Activated CD8-positive, alpha-beta memory T cell treated with anti-CD3 and anti-CD28 coated beads for 24 hours (primary cell): Measurements from ENCODE around the gene HTT.

Source experiments
- DNase-seq: peaks from one replicate; pipeline ENCODE4 v3.0.0-alpha.2; 2020

Gene HTT

DNA sequence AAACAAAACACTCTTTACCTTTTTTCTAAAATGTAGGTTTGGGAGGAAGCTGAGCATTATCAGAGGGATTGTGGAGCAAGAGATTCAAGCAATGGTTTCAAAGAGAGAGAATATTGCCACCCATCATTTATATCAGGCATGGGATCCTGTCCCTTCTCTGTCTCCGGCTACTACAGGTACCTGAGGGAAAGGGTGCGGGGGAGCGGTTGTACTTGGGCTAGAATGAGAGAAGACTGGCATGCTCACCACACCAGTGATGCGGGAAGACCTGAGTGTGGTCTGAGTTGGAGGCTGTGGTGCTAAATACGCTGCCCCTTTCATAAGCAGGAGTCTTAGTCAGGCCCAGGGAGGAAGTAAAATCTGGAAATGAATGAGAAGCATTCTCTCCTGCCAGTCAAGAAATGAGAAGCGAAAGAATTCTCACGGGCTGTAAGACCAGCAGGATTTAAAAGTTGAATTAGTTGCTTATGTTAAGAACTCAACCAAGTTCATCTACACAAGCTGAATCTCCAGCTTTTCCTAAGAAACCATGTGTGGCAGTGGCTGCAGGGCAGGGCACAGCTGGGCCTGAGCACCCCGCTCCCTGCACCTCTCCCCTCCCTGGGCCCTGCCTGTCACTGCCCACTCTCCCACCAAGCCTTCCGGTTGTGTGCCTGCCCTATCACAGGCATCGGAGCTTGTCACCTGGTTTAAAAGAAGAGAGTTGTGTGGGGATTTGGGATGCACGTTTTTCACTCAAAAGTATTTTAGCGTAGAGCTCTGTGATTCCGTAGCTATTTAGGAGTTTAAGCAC lies 149.7 kb downstream of the HTT start:
- DNase-seq, result no peak

DNA sequence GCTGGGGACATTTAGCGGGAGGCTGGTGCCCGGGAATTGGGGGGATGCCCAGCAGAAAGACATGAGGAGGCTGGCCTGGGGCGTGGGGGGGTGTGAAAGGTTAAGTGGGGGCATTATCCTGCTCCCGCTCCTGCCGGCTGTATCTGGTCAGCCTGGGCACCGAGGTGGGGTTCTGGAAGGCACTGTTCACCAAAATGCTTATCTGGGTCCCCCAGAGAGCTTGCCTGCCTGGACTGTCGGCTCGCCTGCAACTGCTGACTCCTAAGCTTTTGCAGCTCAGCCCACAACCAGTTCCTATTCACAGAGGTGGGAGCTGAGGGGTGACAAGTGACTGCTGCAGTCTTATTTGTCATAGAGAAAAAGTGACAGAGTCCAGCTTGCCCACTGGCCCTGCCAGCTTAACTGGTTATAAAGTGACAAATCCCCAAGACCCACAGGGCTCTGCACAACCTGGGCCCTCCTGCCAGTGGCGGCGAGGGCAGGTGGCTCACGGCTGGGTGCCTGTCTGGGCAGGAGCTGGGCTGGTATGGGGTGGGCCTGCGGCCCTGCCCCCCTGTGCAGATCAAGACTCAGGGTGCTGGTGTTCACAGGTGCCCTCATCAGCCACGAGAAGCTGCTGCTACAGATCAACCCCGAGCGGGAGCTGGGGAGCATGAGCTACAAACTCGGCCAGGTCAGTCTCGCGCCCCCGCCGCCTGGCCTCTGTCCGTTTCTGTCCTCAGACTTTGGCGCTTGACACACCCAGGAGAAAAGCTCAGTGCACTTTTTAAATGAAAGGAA lies 150.8 kb downstream of the HTT start:
- no peak for DNase-seq

DNA sequence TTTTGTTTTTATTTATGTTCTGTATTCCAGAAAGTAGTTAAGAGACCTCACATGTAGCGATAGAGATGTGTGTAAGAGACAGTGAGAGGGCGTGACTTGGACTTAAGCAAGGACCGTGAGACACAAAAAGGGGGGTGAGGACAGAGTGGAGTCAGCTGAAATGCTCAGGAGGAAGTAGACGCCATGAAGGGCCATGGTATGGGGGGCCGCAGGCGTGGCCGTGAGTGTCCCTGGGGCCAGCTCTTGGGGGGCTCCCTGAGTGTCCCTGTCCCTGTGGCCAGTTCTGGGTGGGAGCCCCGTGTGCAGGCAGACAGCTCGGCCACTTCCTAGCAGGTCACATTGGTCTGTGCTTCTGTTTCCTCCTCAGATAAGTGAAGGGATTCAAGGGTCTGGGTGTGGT lies 151.5 kb downstream of the HTT start:
- no peak for DNase-seq

DNA sequence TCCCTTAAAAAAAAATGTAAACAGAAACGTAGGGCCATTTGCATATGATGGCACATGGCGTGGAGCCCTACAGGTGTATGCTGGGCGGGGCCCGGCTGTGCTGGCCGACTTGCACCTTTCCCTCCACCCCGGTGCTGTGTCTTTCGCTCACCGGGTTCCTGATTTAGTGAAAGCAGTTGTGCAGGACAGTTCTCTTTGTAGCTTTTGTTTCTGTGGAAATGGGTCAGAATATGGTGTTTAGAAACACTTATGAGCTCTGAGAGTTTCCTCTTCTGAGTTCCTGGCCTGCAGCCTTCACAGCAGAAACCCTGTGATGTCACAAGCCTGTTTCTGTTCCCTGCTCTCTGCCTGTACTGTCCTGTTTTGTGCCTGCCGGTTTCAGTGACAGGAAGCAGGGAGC lies 152.0 kb downstream of the HTT start:
- no peak for DNase-seq

DNA sequence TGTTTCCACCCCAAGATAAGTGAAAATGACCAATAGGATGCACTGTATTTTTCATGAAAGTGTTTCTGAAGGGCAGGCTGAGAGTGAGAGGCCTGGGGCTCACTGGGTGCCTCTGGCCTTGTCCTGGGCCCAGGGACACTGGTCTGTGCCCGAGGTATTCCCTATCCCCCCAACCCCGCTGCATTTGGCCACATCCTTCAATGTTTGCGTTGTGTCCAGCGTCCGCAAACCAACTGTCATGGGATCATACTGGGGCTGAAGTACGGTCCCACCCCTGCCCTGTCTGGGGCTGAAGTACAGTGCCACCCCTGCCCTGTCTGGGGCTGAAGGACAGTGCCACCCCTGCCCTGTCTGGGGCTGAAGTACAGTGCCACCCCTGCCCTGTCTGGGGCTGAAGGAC lies 152.5 kb downstream of the HTT start:
- DNase-seq, result no peak

DNA sequence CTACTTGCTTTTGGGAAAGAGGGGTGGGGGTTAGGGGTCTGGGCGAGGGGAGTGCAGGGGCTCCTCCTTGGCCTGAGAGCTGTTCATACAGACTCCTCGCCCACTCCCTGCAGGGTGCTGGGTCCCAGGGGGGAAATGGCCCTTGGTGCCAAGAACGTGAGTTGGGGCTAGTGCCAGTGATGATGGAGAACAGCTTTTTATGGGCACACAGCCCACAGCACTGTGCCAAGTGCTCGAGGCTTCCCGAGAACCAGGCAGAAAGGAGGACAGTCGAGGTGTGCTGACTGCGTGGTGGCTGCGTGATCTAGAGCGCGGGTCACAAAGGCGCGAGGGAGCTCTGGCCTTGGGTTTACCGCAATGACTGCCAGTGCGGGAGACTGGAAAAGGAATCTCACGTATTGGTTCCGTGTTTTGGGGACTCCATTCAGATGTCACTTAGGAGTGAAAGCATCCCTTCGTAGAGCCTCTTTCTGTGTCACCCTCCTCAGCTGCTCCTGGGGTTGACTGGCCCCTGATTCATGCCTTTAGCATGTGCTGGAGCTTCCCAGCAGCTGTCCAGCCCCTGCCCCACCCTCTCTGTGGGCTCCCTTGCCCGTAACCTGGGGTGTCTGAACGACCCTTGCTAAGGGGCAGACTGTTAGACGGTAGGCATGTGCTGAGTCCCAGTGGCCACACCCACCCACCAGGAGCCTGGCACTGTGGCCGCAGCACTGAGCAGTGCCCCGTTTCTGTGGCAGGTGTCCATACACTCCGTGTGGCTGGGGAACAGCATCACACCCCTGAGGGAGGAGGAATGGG lies 153.6 kb downstream of the HTT start:
- DNase-seq, result no peak

DNA sequence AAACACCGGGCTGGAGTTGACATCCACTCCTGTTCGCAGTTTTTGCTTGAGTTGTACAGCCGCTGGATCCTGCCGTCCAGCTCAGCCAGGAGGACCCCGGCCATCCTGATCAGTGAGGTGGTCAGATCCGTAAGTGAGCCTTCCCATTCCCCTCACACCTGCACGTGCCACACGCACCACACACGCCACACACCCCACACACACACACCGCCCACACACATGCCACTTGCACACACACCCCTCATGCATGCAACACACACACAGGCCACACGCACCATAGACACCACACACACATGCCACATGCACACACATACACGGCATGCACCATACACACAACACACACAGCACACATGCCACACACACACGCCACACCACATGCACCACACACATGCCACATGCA lies 154.4 kb downstream of the HTT start:
- DNase-seq, result no peak

DNA sequence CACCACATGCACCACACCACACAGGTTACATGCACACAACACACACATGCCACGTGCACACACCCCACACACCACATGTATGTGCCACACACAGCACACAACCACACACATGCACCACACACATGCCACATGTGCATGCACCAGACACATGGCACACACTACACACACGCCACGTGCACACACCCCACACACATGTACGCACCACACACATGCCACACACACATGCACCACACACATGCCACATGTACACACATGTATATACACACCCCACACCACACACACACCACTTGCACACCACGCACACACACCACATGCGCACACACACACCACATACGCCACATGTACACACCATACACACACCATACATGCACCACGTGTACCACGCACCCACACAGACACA lies 154.8 kb downstream of the HTT start:
- DNase-seq, result no peak

DNA sequence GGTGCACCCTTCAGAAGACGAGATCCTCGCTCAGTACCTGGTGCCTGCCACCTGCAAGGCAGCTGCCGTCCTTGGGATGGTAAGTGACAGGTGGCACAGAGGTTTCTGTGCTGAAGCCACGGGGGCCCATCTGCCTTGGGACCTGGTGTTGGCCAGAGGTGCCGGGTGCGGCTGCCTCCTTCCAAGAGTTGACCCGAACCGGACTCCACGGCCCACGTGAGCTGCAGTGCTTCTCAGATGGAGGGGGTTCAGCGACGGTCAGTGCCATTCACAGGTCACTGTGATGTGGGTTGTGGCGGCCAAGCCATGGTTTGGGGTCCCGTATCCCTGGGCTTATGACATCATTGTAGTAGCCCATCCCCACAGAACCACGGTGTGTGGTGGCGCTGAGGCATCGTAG lies 155.5 kb downstream of the HTT start:
- no peak for DNase-seq

DNA sequence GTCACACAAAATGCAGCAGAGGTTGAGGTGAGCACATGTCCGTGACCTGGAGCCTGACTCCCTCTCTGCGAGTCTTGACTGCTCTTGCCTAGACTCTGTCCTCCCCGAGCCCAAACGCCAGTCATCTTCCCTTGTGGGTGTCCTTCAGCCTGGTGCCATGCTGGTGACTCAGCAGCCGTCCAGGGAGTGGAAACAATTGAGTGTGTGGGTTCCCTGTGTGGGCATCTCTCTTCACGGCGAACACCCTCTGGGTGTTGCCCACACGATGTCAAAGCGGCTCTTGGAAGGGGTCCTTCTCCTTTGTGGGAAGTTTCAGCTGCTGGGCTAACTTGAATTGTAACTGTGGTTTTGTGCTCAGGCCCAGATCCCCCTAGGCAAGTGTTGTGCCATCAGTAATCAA lies 157.0 kb downstream of the HTT start:
- no peak for DNase-seq

DNA sequence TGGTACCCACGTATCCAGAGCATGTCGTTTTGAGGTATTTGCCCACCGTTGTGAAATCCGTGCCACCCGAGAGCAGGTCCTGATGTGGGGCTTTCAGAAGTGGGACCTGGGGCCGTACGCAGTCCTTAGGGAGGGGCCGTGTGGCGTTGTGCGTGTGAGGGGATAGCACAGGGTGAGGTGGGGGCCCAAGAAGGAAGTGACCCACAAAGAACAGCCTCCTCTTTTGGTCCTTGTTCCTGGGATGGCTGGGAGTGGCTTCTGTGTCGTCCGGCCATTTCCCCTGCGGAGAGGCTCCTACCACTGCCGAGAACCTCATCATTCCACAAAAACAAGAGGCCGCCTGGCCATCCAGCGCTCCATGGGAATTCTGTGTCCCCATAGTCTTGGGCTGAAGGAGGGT lies 157.5 kb downstream of the HTT start:
- no peak for DNase-seq

DNA sequence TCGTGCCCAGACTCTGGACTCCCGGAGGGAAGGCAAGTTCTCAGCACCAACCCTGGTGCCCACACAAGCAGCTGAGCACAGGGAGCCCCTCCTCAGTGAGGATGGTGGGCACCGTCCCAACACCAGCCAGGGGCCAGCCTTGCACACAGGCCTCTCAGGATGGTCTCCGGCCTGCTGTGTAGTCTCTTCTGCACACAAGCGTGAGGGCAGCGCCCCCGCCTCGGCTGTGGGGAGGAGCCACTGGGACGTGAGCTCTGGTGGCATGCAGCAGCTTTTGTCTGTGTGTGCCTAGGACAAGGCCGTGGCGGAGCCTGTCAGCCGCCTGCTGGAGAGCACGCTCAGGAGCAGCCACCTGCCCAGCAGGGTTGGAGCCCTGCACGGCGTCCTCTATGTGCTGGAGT lies 158.4 kb downstream of the HTT start:
- no peak for DNase-seq

DNA sequence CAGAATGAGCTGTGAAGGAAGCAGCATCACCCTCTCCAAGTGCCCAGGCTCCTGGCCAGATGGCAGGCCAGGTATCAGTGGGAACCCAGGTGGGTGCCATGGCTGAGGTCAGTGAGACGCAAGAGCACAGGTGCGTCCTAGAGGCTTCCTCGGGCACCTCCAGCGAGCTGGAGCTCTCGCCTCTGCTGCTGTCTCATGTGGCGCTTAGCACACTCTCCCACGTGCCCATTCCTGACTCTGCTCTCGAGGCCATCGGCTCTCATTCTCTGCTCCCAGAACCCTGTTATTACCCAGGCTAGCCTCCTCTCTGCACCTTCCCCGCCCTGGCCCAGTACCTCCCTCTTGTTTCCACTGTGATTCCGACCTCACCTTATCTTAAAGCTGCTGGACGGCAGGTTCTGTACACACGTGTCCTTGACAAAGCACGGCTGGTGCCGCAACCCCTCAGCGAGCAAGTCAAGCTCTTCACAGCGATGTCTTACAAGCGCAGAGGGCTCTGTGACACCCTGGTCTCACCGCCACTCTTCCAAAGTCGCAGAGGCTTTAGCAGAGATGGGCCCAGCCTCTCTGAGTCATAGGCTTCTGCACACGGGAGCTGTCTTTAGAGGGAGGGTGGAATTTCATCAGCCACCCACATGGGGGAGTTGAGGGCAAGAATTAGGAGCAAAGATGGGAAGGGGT lies 159.1 kb downstream of the HTT start:
- no peak for DNase-seq

DNA sequence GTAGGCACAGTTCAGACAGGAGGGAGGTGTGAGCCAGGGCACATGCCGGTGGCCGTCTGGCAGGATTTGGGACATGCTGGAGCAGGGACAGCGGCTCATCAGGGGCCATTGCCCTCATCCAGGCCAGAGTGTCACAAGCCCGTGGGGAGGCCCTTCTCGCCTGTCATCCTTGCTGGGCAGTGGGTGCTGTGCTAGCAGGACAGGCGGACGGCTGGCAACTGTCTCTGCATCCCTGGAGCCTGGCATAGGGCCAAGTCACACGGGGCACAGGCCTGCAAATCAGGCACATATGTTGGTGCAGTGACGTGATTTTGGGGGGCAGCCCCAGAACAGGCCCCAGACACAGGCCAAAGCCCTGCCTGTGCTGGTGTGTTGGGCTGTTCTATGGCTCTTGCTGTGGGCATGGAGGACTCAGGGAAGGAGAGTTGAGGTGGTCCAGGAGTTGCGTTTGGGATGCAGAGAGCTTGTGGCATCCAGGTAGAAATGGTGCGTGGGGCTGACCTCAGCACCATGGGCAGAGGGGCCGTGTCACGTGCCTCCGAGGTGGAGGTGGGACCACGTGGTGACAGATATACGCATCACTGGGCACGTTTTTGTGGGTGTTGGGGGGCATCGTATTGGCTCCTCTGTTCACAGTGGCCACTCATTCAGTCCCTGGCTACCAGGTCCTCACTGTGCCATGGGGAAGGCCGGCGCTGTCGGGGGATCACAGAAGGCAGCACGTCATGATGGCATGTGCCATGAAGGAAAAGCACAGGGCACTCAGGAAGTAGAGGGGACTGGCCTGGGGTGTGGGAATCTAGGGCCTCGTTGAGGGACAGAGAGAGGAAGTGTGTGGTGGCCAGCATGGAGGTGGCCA lies 159.9 kb downstream of the HTT start:
- no peak for DNase-seq

DNA sequence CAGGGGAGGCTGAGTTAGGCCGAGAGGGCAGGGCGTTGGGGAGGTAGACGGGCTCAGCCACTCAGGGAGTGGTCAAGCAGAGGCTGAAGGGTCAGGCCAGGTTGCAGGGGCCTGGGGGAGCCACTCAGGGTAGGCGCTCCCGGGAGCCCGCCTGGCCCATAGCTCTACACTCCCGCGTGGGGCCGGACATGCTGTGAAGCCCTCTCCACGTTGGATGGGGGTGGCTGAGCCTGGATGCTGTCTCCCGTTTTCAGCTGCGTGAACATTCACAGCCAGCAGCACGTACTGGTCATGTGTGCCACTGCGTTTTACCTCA lies 160.5 kb downstream of the HTT start:
- no peak for DNase-seq

DNA sequence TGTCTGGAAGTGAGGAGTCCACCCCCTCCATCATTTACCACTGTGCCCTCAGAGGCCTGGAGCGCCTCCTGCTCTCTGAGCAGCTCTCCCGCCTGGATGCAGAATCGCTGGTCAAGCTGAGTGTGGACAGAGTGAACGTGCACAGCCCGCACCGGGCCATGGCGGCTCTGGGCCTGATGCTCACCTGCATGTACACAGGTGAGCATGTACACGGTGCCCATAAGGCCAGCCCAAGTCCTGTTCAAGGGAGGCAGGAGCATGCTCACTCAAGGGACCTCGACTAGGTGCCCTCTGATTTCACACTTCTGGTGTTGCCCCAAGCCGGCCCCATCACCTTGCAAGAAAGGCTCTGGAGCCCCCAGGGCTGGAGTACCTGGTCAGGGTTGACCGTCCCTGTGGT lies 161.1 kb downstream of the HTT start:
- no peak for DNase-seq

DNA sequence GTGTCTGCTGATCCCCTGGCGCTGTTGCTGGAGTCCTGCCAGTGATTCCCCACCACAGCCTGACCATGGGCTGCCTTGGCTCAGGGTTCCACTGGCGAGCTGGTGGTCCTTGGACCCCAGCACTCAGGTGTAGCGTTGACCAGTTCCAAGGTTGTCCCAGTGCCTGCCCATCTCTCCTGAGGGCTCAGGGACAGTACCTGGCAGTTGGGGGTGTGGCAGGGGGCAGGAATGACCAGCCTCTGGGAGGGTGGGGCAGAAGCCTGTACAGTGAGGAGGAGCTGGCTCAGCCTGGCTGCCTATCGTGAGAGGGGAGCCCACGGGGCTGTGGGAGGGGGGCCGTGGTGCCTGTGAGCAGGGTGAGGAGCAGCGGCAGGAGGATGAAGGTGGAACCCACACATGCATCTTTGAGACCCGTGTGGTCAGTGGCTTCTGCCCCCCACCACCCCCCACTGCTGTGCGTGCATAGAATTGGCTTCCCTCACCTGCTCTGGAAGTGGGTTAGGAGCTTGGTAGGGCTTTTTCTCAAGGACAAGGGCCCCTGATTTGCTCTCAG lies 161.9 kb downstream of the HTT start:
- DNase-seq, result no peak

DNA sequence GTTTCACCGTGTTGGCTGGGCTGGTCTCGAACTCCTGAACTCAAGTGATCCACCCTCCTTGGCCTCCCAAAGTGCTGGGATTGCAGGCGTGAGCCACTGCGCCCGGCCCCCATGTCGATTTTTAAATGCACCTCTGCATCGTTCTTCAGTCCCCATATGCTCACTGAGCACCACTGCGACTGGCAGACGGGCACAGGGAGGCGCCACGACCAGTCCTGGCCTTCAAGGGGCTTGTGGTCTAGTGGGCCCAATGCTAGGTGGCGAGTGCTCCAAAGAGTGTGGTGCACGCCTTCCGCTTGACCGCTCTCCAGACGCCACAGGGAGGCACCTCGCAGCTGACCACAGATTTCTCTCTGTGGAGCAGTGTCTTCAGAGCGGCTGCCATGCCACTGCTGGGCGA lies 162.8 kb downstream of the HTT start:
- no peak for DNase-seq

DNA sequence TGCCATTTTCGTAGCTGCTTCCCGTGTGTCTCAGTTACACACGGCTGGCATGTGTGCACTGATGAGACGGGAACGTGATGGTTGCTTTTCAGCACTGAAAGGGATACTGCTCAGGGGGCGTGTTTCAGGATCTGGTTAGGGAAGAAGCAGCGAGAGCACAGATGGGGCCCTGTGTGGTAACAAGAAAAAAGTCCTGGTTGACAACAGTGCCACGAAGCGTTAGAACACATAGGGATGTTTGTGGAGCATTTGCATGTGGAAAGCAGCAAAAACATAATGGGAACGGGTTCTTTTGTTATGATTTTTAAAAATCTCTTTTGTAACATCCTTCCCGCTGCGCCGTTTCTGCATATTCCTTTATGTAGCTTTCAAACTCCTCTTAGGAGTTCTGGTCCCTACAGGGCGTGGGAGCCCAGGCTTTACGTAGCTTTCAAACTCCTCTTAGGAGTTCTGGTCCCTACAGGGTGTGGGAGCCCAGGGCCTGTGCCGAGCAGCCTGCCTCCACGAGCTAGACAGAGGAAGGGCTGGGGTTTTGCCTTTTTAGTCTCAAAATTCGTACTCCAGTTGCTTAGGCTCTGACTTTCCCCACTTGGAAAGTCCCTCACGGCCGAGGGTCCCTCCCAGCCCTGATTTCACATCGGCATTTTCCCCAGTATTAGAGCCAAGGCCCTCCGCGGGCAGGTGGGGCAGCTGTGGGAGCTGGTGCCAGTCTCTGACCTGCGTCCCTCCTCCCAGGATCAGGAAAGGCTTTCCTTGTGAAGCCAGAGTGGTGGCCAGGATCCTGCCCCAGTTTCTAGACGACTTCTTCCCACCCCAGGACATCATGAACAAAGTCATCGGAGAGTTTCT lies 163.5 kb downstream of the HTT start:
- no peak for DNase-seq

DNA sequence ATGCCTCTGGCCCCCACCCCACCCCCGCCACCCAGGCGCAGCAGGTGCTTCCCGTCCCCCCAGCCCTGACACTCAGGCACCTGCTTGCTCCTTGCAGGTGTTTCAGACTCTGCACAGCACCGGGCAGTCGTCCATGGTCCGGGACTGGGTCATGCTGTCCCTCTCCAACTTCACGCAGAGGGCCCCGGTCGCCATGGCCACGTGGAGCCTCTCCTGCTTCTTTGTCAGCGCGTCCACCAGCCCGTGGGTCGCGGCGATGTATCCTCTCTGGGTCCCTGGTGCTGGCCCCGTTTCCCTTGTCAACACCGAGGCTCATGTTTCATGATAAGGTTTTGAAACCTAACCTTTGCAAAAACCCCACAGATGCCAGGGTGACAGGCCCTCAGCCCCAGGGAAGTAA lies 164.2 kb downstream of the HTT start:
- no peak for DNase-seq

DNA sequence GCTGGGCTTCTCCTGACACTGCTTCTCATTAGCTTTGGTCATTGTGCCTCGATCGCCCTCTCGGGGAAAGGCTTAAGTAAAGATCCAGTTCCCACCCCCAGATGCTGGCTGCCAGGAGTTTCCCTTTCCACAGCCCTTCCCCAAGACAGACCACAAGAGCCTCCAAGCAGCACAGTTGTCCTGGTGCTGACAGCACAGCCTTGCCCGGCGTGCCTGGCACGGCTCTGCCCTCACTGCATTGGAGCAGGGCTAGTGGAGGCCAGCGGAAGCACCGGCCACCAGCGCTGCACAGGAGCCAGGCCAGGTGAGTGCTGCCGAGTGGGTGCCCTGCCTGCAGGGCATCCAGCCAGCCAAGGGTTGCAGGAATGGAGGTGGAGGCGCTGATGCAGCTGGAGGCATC lies 164.8 kb downstream of the HTT start:
- DNase-seq, result no peak
